OCI-LY7 (cell line): Measurements from ENCODE around the gene HINFP.
"Not testable (repeated sequence)": the region's sequence is repeated elsewhere in the genome, so short reads cannot be mapped to it uniquely, and the experiment has no call there.

Source experiments
- EZH2phosphoT487 ChIP-seq: fragments of 200-600 bp; sonication (generic); IDR thresholded peaks from 2 replicates; pipeline ENCODE4 v1.6.1; 2018; ENCODE audit warnings: low read depth, borderline replicate concordance, mild to moderate bottlenecking, mixed run types, antibody characterized with exemption, low read length, moderate library complexity, mixed read lengths
- TF ChIP-seq, protein P1 (sequence below): fragments of 200-600 bp; sonication (generic); conservative IDR thresholded peaks from 2 replicates; pipeline ENCODE4 v1.5.1; 2014; ENCODE audit warnings: mild to moderate bottlenecking, antibody characterized with exemption, low read length, moderate library complexity, mixed read lengths

DNA sequence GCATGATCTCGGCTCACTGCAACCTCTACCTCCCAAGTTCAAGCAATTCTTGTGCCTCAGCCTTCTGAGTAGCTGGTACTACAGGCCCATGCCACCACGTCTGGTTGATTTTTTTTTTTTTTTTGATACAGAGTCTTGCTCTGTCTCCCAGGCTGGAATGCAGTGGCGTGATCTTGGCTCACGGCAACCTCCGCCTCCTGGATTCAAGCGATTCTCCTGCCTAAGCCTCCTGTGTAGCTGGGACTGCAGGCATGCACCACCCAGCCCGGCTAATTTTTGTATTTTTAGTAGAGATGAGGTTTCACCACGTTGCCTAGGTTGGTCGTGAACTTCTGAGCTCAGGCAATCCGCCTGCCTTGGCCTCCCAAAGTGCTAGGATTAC is 45.7 kb downstream of the HINFP start:
- TF ChIP-seq EZH2phosphoT487: not testable (repeated sequence)
- TF ChIP-seq, protein P1, sequence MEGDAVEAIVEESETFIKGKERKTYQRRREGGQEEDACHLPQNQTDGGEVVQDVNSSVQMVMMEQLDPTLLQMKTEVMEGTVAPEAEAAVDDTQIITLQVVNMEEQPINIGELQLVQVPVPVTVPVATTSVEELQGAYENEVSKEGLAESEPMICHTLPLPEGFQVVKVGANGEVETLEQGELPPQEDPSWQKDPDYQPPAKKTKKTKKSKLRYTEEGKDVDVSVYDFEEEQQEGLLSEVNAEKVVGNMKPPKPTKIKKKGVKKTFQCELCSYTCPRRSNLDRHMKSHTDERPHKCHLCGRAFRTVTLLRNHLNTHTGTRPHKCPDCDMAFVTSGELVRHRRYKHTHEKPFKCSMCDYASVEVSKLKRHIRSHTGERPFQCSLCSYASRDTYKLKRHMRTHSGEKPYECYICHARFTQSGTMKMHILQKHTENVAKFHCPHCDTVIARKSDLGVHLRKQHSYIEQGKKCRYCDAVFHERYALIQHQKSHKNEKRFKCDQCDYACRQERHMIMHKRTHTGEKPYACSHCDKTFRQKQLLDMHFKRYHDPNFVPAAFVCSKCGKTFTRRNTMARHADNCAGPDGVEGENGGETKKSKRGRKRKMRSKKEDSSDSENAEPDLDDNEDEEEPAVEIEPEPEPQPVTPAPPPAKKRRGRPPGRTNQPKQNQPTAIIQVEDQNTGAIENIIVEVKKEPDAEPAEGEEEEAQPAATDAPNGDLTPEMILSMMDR: not testable (repeated sequence)
